H1 (cell line): ENCODE results near the gene ADARB2. TPM values are rescaled to one million over a fixed set of nuclear protein-coding genes. Genes with fewer than 3 reads are reported as not detected.

Experiments
- polyA plus RNA-seq, 7 experiments: library from polyadenylated mRNA; depleted of rRNA in 3 of 7; stranded (reverse) in 5 of 7; unstranded in 2 of 7; fragments of >200 nt in 5 of 7; fragments of 200-250 nt in 2 of 7; gene quantifications; 1 replicate in 5 of 7; 2 replicates in 1 of 7; 4 replicates in 1 of 7; pipeline versions ENCODE4 v1.2.1 to v1.2.3, GENCODE V29; 2011 to 2013; ENCODE audit warnings: missing spikeins in 2 of 7, mixed read lengths in 2 of 7
- total RNA-seq: library from RNA; stranded (reverse); fragmentation: NEBNext Ultra II Directional; extraction: Animal tissue kit (Norgen Biotek cat#: 25700); gene quantifications from 2 replicates; pipeline ENCODE4 v1.2.1, GENCODE V29; 2021
- TF ChIP-seq, protein P1 (sequence below): IDR thresholded peaks from 2 replicates; pipeline ENCODE4 v1.6.1; 2012; ENCODE audit warnings: low read length, inconsistent platforms

Gene ADARB2
- total and polyA plus RNA-seq, 2 of the 8 experiments (the other 6 are each of a cell fraction or from before 2014, with no cell fraction given) = 2.2 to 2.8 TPM

DNA sequence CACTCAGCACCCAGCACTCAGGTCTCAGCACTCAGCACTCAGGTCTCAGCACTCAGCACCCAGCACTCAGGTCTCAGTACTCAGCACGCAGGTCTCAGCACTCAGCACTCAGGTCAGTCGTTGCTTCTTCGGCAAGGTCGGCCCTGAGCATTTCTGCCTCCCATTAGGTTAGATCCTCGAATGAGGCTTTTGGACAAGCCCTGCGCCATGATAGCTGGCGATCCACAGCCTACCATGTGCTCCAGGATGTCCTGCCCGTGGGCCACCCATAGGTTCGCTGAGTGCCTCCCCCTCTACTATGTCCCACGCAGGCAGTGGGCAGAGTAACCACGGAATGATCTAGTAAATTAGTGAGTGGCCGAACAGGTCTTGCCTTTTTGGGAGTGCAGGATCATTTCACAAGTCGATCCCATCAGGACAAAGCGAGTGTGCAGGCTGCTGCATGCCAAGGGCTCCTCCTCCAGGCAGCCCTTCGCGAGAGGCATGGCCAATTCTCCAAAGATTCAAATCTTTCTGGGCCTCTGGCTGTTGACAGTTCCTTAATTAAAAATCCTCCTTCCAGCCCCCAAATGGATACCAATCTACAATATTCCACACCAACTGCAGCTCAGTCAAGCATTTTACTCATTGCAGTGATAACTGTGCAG lies 206.3 kb downstream of the ADARB2 start (continued):
- TF ChIP-seq, protein P1, sequence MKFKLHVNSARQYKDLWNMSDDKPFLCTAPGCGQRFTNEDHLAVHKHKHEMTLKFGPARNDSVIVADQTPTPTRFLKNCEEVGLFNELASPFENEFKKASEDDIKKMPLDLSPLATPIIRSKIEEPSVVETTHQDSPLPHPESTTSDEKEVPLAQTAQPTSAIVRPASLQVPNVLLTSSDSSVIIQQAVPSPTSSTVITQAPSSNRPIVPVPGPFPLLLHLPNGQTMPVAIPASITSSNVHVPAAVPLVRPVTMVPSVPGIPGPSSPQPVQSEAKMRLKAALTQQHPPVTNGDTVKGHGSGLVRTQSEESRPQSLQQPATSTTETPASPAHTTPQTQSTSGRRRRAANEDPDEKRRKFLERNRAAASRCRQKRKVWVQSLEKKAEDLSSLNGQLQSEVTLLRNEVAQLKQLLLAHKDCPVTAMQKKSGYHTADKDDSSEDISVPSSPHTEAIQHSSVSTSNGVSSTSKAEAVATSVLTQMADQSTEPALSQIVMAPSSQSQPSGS = no peak
